ENCODE data around the gene CYSLTR2. TPM values are rescaled to one million over a fixed set of nuclear protein-coding genes. Genes with fewer than 3 reads are reported as not detected.

Gene CYSLTR2
- total RNA-seq, 2 experiments from 2014 or later: 2.4 to 2.7 TPM

- POLR2A ChIA-PET: no interaction called here
Measured at GRCh38 chr13:48648446-48648845, 5.3 kb upstream of the CYSLTR2 start.

GRCh38 chr13:48652851-48653471, 768 bp upstream of the CYSLTR2 start:
- Histone ChIP-seq H3K4me3 (ENCODE audit: low read length) (peak overlapping the region; percentile 51), H3K36me3 (ENCODE audit: insufficient read depth, low read length) (no peaks in the 10 kb centered on the region), H3K27ac (ENCODE audit: low read depth in 1 of 2, low read length in 2 of 2) (peak overlapping the region; percentile 75 to 93), H3K4me1 (ENCODE audit: insufficient read depth, low read length) (peaks cover 19% of the 10 kb centered on the region), H3K9me3 (ENCODE audit: control insufficient read depth in 1 of 2, insufficient read depth in 1 of 2, low read length in 2 of 2) (no peaks in the 10 kb centered on the region), H3K27me3 (ENCODE audit: control insufficient read depth in 1 of 2, insufficient read depth in 2 of 2, low read length in 2 of 2) (no peaks in the 10 kb centered on the region)
- H3K27me3 Mint-ChIP-seq: no peaks in the 10 kb centered on the region
- DNase-seq (peak in 2 of 14 experiments; percentile 21 to 26), ATAC-seq (ENCODE audit: poor library complexity) (no peak)
- H3K27ac Mint-ChIP-seq: peak overlapping the region; percentile 85
- intact Hi-C loops (cut with DNase I, micrococcal nuclease): no loop called here
- CTCF ChIA-PET: interaction anchor here (2.9 kb wide), 1 partner anchor 116 kb away, joined by 11 read pairs; no protein-coding TSS in a partner anchor
- POLR2A ChIA-PET: interaction anchor here (1.0 to 1.2 kb wide), 5 partner anchors 72 to 467 kb away, joined by 3 to 4 read pairs (median 3); no protein-coding TSS in a partner anchor
- H3K9me3 Mint-ChIP-seq: no peaks in the 10 kb centered on the region
- H3K4me1 Mint-ChIP-seq (ENCODE audit: low read depth): peaks cover 51% of the 10 kb centered on the region
- no peaks in the 10 kb centered on the region for H3K36me3 Mint-ChIP-seq (ENCODE audit: low read depth)
- H3K4me3 Mint-ChIP-seq: peak overlapping the region; percentile 84
- TF ChIP-seq CTCF (IDR thresholded peaks at IDR 0.05): no peak

More at GRCh38 chr13:48648446-48648845, 5.3 kb upstream of the CYSLTR2 start:
- Mint-ChIP-seq H3K36me3 (ENCODE audit: low read depth) (no peaks in the 10 kb centered on the region), H3K4me1 (ENCODE audit: low read depth) (peaks cover 28% of the 10 kb centered on the region), H3K9me3 (no peaks in the 10 kb centered on the region), H3K4me3 (no peak overlapping the region), H3K27ac (no peak overlapping the region), H3K27me3 (peaks cover 5% of the 10 kb centered on the region)
- H3K4me3 ChIP-seq (ENCODE audit: low read length): no peak overlapping the region
- H3K27ac ChIP-seq (ENCODE audit: low read depth in 1 of 2, low read length in 2 of 2): no peak overlapping the region
- DNase-seq (no peak), ATAC-seq (ENCODE audit: poor library complexity) (no peak)
- CTCF ChIA-PET: no interaction called here
- no peaks in the 10 kb centered on the region for H3K27me3 ChIP-seq (ENCODE audit: control insufficient read depth in 1 of 2, insufficient read depth in 2 of 2, low read length in 2 of 2)
- intact Hi-C loops (cut with DNase I, micrococcal nuclease): no loop called here
- no peak for TF ChIP-seq CTCF (IDR thresholded peaks at IDR 0.05)
- H3K36me3 ChIP-seq (ENCODE audit: insufficient read depth, low read length): no peaks in the 10 kb centered on the region
- H3K9me3 ChIP-seq (ENCODE audit: control insufficient read depth in 1 of 2, insufficient read depth in 1 of 2, low read length in 2 of 2): no peaks in the 10 kb centered on the region
- H3K4me1 ChIP-seq (ENCODE audit: insufficient read depth, low read length): peaks cover 10% of the 10 kb centered on the region

DNA sequence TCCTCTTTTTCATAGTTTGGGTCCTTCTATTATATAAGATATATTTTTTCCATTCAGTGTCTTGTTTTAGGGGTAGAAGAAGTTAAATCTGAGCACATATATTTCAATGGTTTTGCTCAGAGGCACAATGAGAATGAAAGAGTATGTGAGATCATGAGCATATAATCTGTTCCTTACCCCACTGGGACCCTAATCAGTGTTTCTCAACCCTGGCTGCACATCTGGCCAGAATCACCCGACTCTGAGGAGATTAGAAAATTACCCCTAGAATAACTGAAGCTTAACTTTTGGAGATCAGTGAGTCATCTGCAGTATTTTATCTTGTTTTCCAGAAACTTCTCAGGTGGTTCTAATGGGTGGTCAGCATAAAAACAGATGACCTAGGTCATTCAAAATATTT, 782 bp downstream of the CYSLTR2 start:
- H3K27me3 ChIP-seq (ENCODE audit: control insufficient read depth in 1 of 2, insufficient read depth in 2 of 2, low read length in 2 of 2): no peaks in the 10 kb centered on the region
- DNase-seq (no peak), ATAC-seq (ENCODE audit: poor library complexity) (no peak)
- Mint-ChIP-seq H3K4me3 (peak overlapping the region; percentile 84), H3K9me3 (no peaks in the 10 kb centered on the region), H3K27me3 (no peaks in the 10 kb centered on the region), H3K36me3 (ENCODE audit: low read depth) (no peaks in the 10 kb centered on the region), H3K27ac (peak overlapping the region; percentile 85), H3K4me1 (ENCODE audit: low read depth) (peaks cover 43% of the 10 kb centered on the region)
- intact Hi-C loops (cut with DNase I, micrococcal nuclease): no loop called here
- POLR2A ChIA-PET: no interaction called here
- no peak overlapping the region for H3K27ac ChIP-seq (ENCODE audit: low read depth in 1 of 2, low read length in 2 of 2)
- no peaks in the 10 kb centered on the region for H3K36me3 ChIP-seq (ENCODE audit: insufficient read depth, low read length)
- H3K4me1 ChIP-seq (ENCODE audit: insufficient read depth, low read length): peaks cover 21% of the 10 kb centered on the region
- TF ChIP-seq CTCF (IDR thresholded peaks at IDR 0.05): no peak
- H3K4me3 ChIP-seq (ENCODE audit: low read length): peak overlapping the region; percentile 51
- H3K9me3 ChIP-seq (ENCODE audit: control insufficient read depth in 1 of 2, insufficient read depth in 1 of 2, low read length in 2 of 2): no peaks in the 10 kb centered on the region
- CTCF ChIA-PET: interaction anchor here (2.9 kb wide), 1 partner anchor 115 kb away, joined by 11 read pairs; no protein-coding TSS in a partner anchor
